ENCODE data around the gene TIMELESS. TPM values are rescaled to one million over a fixed set of nuclear protein-coding genes. Genes with fewer than 3 reads are reported as not detected.
"Not testable (repeated sequence)": the region's sequence is repeated elsewhere in the genome, so short reads cannot be mapped to it uniquely, and the experiment has no call there.

Gene TIMELESS
- total RNA-seq, 1 experiment from 2014 or later = 71.4 TPM

- no peak for DNase-seq (ENCODE audit: low spot score)
- Histone ChIP-seq H3K4me1 (ENCODE audit: insufficient read depth, low read length, poor library complexity, severe bottlenecking) (peaks cover 8% of the 10 kb centered on the region), H3K36me3 (ENCODE audit: insufficient read depth, low read length, poor library complexity, severe bottlenecking) (no peaks in the 10 kb centered on the region), H3K27me3 (replicated peaks; ENCODE audit: insufficient read depth, low read depth, low read length, poor library complexity) (no peaks in the 10 kb centered on the region), H3K4me3 (ENCODE audit: low read depth, low read length, poor library complexity, severe bottlenecking) (peak overlapping the region; percentile 61), H3K9me3 (ENCODE audit: low read depth, low read length, poor library complexity, severe bottlenecking) (no peaks in the 10 kb centered on the region), H3K27ac (ENCODE audit: low read depth, low read length, poor library complexity, severe bottlenecking) (peak overlapping the region; percentile 95)
- POLR2A ChIA-PET (ENCODE audit: low non-redundant PET) = no interaction called here
- intact Hi-C loops (cut with micrococcal nuclease; ENCODE audit: unreplicated experiment) = no loop called here
- TSS peak; percentile 98 for BruUV-seq (replicated peaks)
- TF ChIP-seq EZH2 (IDR thresholded peaks at IDR 0.05; ENCODE audit: borderline replicate concordance, low read depth, low read length, poor library complexity, severe bottlenecking) (no peak), CTCF (conservative IDR thresholded peaks at IDR 0.05; ENCODE audit: low read depth, low read length) (no peak)
- CTCF ChIA-PET = interaction anchor here (0.9 kb wide), 1 partner anchor 15 kb away, joined by 4 read pairs; no protein-coding TSS in a partner anchor
Measured at GRCh38 chr12:56449622-56449984, 377 bp upstream of the TIMELESS start.

DNA sequence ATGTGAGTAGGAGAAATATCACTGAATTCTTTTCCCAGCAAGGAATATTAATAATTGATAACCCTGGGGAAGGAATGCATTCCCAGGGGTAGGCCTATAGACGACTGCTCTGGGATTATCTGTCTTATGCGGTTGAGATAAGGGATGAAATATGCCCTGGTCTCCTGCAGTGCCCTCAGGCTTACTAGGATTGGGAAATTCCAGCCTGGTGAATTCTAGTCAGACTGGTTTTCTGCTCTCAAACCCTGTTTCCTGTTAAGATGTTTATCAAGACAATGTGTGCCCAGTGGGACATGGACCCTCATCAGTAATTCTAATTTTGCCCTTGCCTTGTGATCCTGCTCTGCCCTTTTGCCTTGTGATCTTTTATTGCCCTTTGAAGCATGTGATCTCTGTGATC, 6.0 kb downstream of the TIMELESS start:
- H3K27ac ChIP-seq (ENCODE audit: low read depth, low read length, poor library complexity, severe bottlenecking); POLR2A ChIA-PET (ENCODE audit: low non-redundant PET); intact Hi-C loops (cut with micrococcal nuclease; ENCODE audit: unreplicated experiment): not testable (repeated sequence)

GRCh38 chr12:56437430-56438176, 11.6 kb downstream of the TIMELESS start:
- H3K4me3 ChIP-seq (ENCODE audit: low read depth, low read length, poor library complexity, severe bottlenecking) = no peak overlapping the region
- no TSS peak for BruUV-seq (replicated peaks)
- no peak for DNase-seq (ENCODE audit: low spot score)
- no peaks in the 10 kb centered on the region for H3K9me3 ChIP-seq (ENCODE audit: low read depth, low read length, poor library complexity, severe bottlenecking)
- intact Hi-C loops (cut with micrococcal nuclease; ENCODE audit: unreplicated experiment) = no loop called here
- H3K27me3 ChIP-seq (replicated peaks; ENCODE audit: insufficient read depth, low read depth, low read length, poor library complexity) = no peaks in the 10 kb centered on the region
- ChIA-PET POLR2A (ENCODE audit: low non-redundant PET) (interaction anchor here (0.6 kb wide), 1 partner anchor 691 kb away, joined by 4 read pairs; no protein-coding TSS in a partner anchor), CTCF (no interaction called here)
- peaks cover 12% of the 10 kb centered on the region for H3K36me3 ChIP-seq (ENCODE audit: insufficient read depth, low read length, poor library complexity, severe bottlenecking)
- no peaks in the 10 kb centered on the region for H3K4me1 ChIP-seq (ENCODE audit: insufficient read depth, low read length, poor library complexity, severe bottlenecking)
- TF ChIP-seq CTCF (conservative IDR thresholded peaks at IDR 0.05; ENCODE audit: low read depth, low read length) (no peak), EZH2 (IDR thresholded peaks at IDR 0.05; ENCODE audit: borderline replicate concordance, low read depth, low read length, poor library complexity, severe bottlenecking) (no peak)
- H3K27ac ChIP-seq (ENCODE audit: low read depth, low read length, poor library complexity, severe bottlenecking) = no peak overlapping the region

More for the DNA sequence above, 6.0 kb downstream of the TIMELESS start:
- H3K36me3 ChIP-seq (ENCODE audit: insufficient read depth, low read length, poor library complexity, severe bottlenecking); H3K27me3 ChIP-seq (replicated peaks; ENCODE audit: insufficient read depth, low read depth, low read length, poor library complexity); H3K4me3 ChIP-seq (ENCODE audit: low read depth, low read length, poor library complexity, severe bottlenecking); H3K4me1 ChIP-seq (ENCODE audit: insufficient read depth, low read length, poor library complexity, severe bottlenecking); CTCF ChIA-PET; H3K9me3 ChIP-seq (ENCODE audit: low read depth, low read length, poor library complexity, severe bottlenecking); BruUV-seq (replicated peaks); DNase-seq (ENCODE audit: low spot score): not testable (repeated sequence)

GRCh38 chr12:56434828-56435227, 14.4 kb downstream of the TIMELESS start:
- BruUV-seq (replicated peaks) = no TSS peak
- no peaks in the 10 kb centered on the region for H3K4me1 ChIP-seq (ENCODE audit: insufficient read depth, low read length, poor library complexity, severe bottlenecking)
- intact Hi-C loops (cut with micrococcal nuclease; ENCODE audit: unreplicated experiment) = no loop called here
- no peak overlapping the region for H3K4me3 ChIP-seq (ENCODE audit: low read depth, low read length, poor library complexity, severe bottlenecking)
- no peak overlapping the region for H3K27ac ChIP-seq (ENCODE audit: low read depth, low read length, poor library complexity, severe bottlenecking)
- TF ChIP-seq EZH2 (IDR thresholded peaks at IDR 0.05; ENCODE audit: borderline replicate concordance, low read depth, low read length, poor library complexity, severe bottlenecking) (no peak), CTCF (conservative IDR thresholded peaks at IDR 0.05; ENCODE audit: low read depth, low read length) (no peak)
- no peak for DNase-seq (ENCODE audit: low spot score)
- H3K9me3 ChIP-seq (ENCODE audit: low read depth, low read length, poor library complexity, severe bottlenecking) = no peaks in the 10 kb centered on the region
- no peaks in the 10 kb centered on the region for H3K27me3 ChIP-seq (replicated peaks; ENCODE audit: insufficient read depth, low read depth, low read length, poor library complexity)
- CTCF ChIA-PET = no interaction called here
- peaks cover 34% of the 10 kb centered on the region for H3K36me3 ChIP-seq (ENCODE audit: insufficient read depth, low read length, poor library complexity, severe bottlenecking)
- POLR2A ChIA-PET (ENCODE audit: low non-redundant PET) = no interaction called here

All from A673 (cell line).